HG03378 (cell line): ENCODE results near the gene DNMBP.
A peak's percentile ranks its signal among the peaks of the same experiment; 100 is the strongest.
"Not testable (repeated sequence)": the region's sequence is repeated elsewhere in the genome, so short reads cannot be mapped to it uniquely, and the experiment has no call there.

Experiments
- ATAC-seq: cut with Tn5 transposase; IDR thresholded peaks from one replicate; pipeline ENCODE4 v1.9.1; 2021; ENCODE audit warnings: mild to moderate bottlenecking, moderate library complexity; ENCODE audit not compliant: unreplicated experiment

Gene DNMBP

GRCh38 chr10:99958806-99959205, 50.9 kb downstream of the DNMBP start:
- no peak for ATAC-seq

- ATAC-seq: no peak
Observed at GRCh38 chr10:99958302-99958701, 51.4 kb downstream of the DNMBP start.

GRCh38 chr10:99953510-99953909, 56.2 kb downstream of the DNMBP start:
- not testable (repeated sequence) for ATAC-seq

- ATAC-seq: no peak
Observed at GRCh38 chr10:99952799-99953198, 56.9 kb downstream of the DNMBP start.

GRCh38 chr10:99946051-99946450, 63.7 kb downstream of the DNMBP start:
- not testable (repeated sequence) for ATAC-seq

- ATAC-seq: no peak
Observed at GRCh38 chr10:99945263-99945662, 64.5 kb downstream of the DNMBP start.

- no peak for ATAC-seq
Observed at GRCh38 chr10:99944860-99945259, 64.9 kb downstream of the DNMBP start.

GRCh38 chr10:99943908-99944307, 65.8 kb downstream of the DNMBP start:
- ATAC-seq: no peak

- ATAC-seq: no peak
Observed at GRCh38 chr10:99941942-99942820, 67.6 kb downstream of the DNMBP start.

GRCh38 chr10:99938563-99938962, 71.2 kb downstream of the DNMBP start:
- peak; percentile 95 for ATAC-seq

- ATAC-seq: no peak
Observed at GRCh38 chr10:99937630-99938029, 72.1 kb downstream of the DNMBP start.

GRCh38 chr10:99932203-99932957, 77.4 kb downstream of the DNMBP start:
- ATAC-seq: not testable (repeated sequence)

- ATAC-seq: no peak
Observed at GRCh38 chr10:99930731-99931550, 78.8 kb downstream of the DNMBP start.

GRCh38 chr10:99929360-99929759, 80.4 kb downstream of the DNMBP start:
- no peak for ATAC-seq

GRCh38 chr10:99927721-99928280, 81.9 kb downstream of the DNMBP start:
- ATAC-seq: no peak

GRCh38 chr10:99926925-99927720, 82.6 kb downstream of the DNMBP start:
- ATAC-seq: no peak

- ATAC-seq: no peak
Observed at GRCh38 chr10:99924451-99925255, 85.1 kb downstream of the DNMBP start.

GRCh38 chr10:99921948-99922347, 87.8 kb downstream of the DNMBP start:
- ATAC-seq: no peak

- ATAC-seq: no peak
Observed at GRCh38 chr10:99920901-99921300, 88.8 kb downstream of the DNMBP start.
